Panc1 (cell line): ENCODE data around the gene HES4. TPM values are rescaled to one million over a fixed set of nuclear protein-coding genes. Genes with fewer than 3 reads are reported as not detected.

ENCODE experiments used
- ATAC-seq: fragments of 200-7000 bp; cut with Tn5 transposase; 2 replicates; pipeline ENCODE4 v1.9.1; 2020; ENCODE audit warnings: mild to moderate bottlenecking, moderate library complexity
- BruUV-seq: library from RNA; stranded (reverse); fragments of 400-500 nt; replicated peaks from 2 replicates; lab custom pipeline; 2021; lab: Mats Ljungman, UMichigan
- CTCF ChIA-PET: fragments of 300-600 bp; sonication (Branson Sonifier 250); formaldehyde crosslinking; loops from one replicate; lab custom pipeline; 2022; ENCODE audit warnings: antibody characterized with exemption; lab: Charles Lee
- POLR2A ChIA-PET: fragments of 300-600 bp; sonication (Branson Sonifier 250); formaldehyde crosslinking; loops from one replicate; lab custom pipeline; 2022; ENCODE audit warnings: antibody characterized with exemption; lab: Charles Lee
- DNase-seq: peaks from one replicate; pipeline ENCODE4 v3.0.0-alpha.2; 2010; ENCODE audit warnings: low read depth, low spot score
- H3K27ac ChIP-seq: 2 replicates; pipeline ENCODE4 v1.5.1; 2011; ENCODE audit warnings: mild to moderate bottlenecking, low read length, inconsistent platforms
- H3K27me3 ChIP-seq: fragments of 200-500 bp; sonication (Bioruptor generic); 2 replicates; pipeline ENCODE4 v1.6.0; 2014; ENCODE audit warnings: low read length, inconsistent platforms; ENCODE audit not compliant: control insufficient read depth, insufficient read depth
- H3K36me3 ChIP-seq: fragments of 200-500 bp; sonication (Bioruptor generic); 2 replicates; pipeline ENCODE4 v1.5.1; 2014; ENCODE audit warnings: inconsistent platforms, mild to moderate bottlenecking, low read length, moderate library complexity; ENCODE audit not compliant: control insufficient read depth, insufficient read depth
- H3K4me1 ChIP-seq: 2 replicates; pipeline ENCODE4 v1.5.1; 2011; ENCODE audit warnings: inconsistent platforms, mild to moderate bottlenecking, low read length, moderate library complexity; ENCODE audit not compliant: control insufficient read depth, insufficient read depth
- H3K4me3 ChIP-seq, 2 experiments: 2 replicates each; pipeline ENCODE4 v1.5.1; 2011 to 2012; ENCODE audit warnings: low read depth in 2 of 2, low read length in 2 of 2, mild to moderate bottlenecking in 2 of 2, inconsistent platforms in 1 of 2, moderate library complexity in 1 of 2
- H3K9me3 ChIP-seq: fragments of 200-500 bp; sonication (Bioruptor generic); 2 replicates; pipeline ENCODE4 v1.5.1; 2014; ENCODE audit warnings: low read depth, mild to moderate bottlenecking, inconsistent platforms, low read length, moderate library complexity; ENCODE audit not compliant: control insufficient read depth, insufficient read depth
- POLR2AphosphoS5 ChIP-seq: IDR thresholded peaks from 2 replicates; pipeline ENCODE4 v1.6.1; 2012; ENCODE audit warnings: mild to moderate bottlenecking, low read depth, low read length, moderate library complexity
- SIN3A ChIP-seq: IDR thresholded peaks from 2 replicates; pipeline ENCODE4 v1.6.1; 2012; ENCODE audit warnings: low read depth, mild to moderate bottlenecking, low read length, moderate library complexity, borderline replicate concordance; ENCODE audit not compliant: insufficient read depth
- TCF7L2 ChIP-seq: IDR thresholded peaks from 2 replicates; pipeline ENCODE4 v1.6.1; 2011; ENCODE audit warnings: mild to moderate bottlenecking, low read depth, low read length, inconsistent platforms
- in situ Hi-C: cut with HindIII; loops from 2 replicates; pipeline ENCODE4 v1.10.0; 2016; ENCODE audit warnings: low sequenced_read_pairs, low pct_unique_long_range_greater_than_20kb
- intact Hi-C: fragments of 100-400 bp; cut with micrococcal nuclease; formaldehyde crosslinking; loops from one replicate; pipeline ENCODE4 v1.10.0; 2022; ENCODE audit not compliant: unreplicated experiment
- total RNA-seq: library from RNA; stranded (reverse); gene quantifications from one replicate; pipeline ENCODE4 v1.2.1, GENCODE V29; 2021; ENCODE audit not compliant: unreplicated experiment
- TF ChIP-seq, protein P1 (sequence below): fragments of 450-650 bp; IDR thresholded peaks from 2 replicates; pipeline ENCODE4 v1.5.1; 2017; ENCODE audit warnings: mild to moderate bottlenecking
- TF ChIP-seq, protein P2 (sequence below), 2 experiments: IDR thresholded peaks; 2 replicates each; pipeline ENCODE4 v1.6.1; 2011 to 2012; ENCODE audit warnings: low read depth in 2 of 2, control low read depth in 1 of 2, low read length in 1 of 2, mild to moderate bottlenecking in 1 of 2, moderate library complexity in 1 of 2; ENCODE audit not compliant: insufficient read depth in 1 of 2

The HES4 gene
- total RNA-seq, 1 experiment from 2014 or later, result 74.2 TPM

DNA sequence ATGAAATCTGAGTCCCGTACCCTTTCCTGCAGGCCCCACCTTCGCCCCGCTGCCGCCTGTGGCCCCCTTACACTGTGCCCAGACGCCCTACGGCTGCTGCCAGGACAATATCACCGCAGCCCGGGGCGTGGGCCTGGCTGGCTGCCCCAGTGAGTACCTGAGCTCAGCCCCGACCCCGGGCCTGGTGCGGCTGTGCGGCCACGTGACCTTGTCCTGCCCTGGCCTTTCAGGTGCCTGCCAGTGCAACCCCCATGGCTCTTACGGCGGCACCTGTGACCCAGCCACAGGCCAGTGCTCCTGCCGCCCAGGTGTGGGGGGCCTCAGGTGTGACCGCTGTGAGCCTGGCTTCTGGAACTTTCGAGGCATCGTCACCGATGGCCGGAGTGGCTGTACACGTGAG lies 45.2 kb upstream of the HES4 start:
- Histone ChIP-seq H3K4me1 (peaks cover 1% of the 10 kb centered on the region; the same call in 1 of the 2 replicates), H3K4me3 (no peak overlapping the region), H3K36me3 (no peaks in the 10 kb centered on the region), H3K27ac (no peak overlapping the region), H3K9me3 (no peaks in the 10 kb centered on the region), H3K27me3 (no peaks in the 10 kb centered on the region)
- TF ChIP-seq SIN3A, result no peak
- TF ChIP-seq, protein P1, sequence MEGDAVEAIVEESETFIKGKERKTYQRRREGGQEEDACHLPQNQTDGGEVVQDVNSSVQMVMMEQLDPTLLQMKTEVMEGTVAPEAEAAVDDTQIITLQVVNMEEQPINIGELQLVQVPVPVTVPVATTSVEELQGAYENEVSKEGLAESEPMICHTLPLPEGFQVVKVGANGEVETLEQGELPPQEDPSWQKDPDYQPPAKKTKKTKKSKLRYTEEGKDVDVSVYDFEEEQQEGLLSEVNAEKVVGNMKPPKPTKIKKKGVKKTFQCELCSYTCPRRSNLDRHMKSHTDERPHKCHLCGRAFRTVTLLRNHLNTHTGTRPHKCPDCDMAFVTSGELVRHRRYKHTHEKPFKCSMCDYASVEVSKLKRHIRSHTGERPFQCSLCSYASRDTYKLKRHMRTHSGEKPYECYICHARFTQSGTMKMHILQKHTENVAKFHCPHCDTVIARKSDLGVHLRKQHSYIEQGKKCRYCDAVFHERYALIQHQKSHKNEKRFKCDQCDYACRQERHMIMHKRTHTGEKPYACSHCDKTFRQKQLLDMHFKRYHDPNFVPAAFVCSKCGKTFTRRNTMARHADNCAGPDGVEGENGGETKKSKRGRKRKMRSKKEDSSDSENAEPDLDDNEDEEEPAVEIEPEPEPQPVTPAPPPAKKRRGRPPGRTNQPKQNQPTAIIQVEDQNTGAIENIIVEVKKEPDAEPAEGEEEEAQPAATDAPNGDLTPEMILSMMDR, result no peak
- no peak for TF ChIP-seq TCF7L2
- no peak for TF ChIP-seq POLR2AphosphoS5
- TF ChIP-seq, protein P2, sequence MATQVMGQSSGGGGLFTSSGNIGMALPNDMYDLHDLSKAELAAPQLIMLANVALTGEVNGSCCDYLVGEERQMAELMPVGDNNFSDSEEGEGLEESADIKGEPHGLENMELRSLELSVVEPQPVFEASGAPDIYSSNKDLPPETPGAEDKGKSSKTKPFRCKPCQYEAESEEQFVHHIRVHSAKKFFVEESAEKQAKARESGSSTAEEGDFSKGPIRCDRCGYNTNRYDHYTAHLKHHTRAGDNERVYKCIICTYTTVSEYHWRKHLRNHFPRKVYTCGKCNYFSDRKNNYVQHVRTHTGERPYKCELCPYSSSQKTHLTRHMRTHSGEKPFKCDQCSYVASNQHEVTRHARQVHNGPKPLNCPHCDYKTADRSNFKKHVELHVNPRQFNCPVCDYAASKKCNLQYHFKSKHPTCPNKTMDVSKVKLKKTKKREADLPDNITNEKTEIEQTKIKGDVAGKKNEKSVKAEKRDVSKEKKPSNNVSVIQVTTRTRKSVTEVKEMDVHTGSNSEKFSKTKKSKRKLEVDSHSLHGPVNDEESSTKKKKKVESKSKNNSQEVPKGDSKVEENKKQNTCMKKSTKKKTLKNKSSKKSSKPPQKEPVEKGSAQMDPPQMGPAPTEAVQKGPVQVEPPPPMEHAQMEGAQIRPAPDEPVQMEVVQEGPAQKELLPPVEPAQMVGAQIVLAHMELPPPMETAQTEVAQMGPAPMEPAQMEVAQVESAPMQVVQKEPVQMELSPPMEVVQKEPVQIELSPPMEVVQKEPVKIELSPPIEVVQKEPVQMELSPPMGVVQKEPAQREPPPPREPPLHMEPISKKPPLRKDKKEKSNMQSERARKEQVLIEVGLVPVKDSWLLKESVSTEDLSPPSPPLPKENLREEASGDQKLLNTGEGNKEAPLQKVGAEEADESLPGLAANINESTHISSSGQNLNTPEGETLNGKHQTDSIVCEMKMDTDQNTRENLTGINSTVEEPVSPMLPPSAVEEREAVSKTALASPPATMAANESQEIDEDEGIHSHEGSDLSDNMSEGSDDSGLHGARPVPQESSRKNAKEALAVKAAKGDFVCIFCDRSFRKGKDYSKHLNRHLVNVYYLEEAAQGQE (IDR thresholded peaks at IDR 0.05; ENCODE audit: insufficient read depth in 1 of 2, low read depth in 2 of 2, low read length in 1 of 2), result no peak
- ATAC-seq (no peak), DNase-seq (no peak)
- in situ Hi-C loops, result no loop called here
- intact Hi-C loops, result no loop called here
- BruUV-seq, result no TSS peak
- POLR2A ChIA-PET, result no interaction called here
- CTCF ChIA-PET, result no interaction called here

DNA sequence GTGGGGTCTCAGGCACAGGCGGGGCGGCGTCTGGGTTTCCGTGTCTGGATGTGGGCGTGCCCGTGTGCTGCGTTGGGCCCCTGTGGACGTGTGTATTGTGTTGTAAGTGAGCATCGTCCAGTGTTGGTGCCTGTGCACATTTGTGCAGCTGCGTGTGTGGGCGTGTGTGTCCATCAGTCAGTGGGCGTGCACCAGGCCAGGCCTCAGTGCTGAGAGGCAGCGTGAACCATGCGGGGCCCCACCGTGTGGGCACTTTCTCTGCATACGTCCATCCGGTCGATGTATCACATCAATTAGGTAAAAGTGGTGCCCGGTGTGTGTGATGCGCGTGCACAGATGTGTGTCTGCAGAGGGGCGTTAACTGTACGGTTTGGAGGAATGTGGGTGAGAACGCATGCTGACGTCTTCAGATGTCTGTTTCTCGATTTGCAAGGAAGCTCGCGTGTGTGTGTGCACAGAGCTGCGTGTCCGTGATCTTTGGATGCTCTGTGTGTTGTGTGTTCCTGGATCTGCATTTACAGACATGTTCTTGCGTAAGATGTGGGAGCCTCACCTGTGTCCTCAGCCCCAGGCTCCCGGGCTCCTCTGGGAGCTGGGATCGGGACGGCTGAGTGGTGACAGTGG lies 44.7 kb upstream of the HES4 start:
- BruUV-seq, result no TSS peak
- H3K4me3 ChIP-seq, result no peak overlapping the region
- ATAC-seq (no peak), DNase-seq (no peak)
- ChIA-PET POLR2A (no interaction called here), CTCF (no interaction called here)
- H3K27me3 ChIP-seq, result no peaks in the 10 kb centered on the region
- in situ Hi-C loops (no loop called here), intact Hi-C loops (no loop called here)
- no peaks in the 10 kb centered on the region for H3K9me3 ChIP-seq
- no peak for TF ChIP-seq SIN3A
- TF ChIP-seq, protein P2 (IDR thresholded peaks at IDR 0.05; ENCODE audit: insufficient read depth in 1 of 2, low read depth in 2 of 2, low read length in 1 of 2), result no peak
- TF ChIP-seq POLR2AphosphoS5, result no peak
- TF ChIP-seq, protein P1, result no peak
- TF ChIP-seq TCF7L2, result no peak
- no peak overlapping the region for H3K27ac ChIP-seq
- H3K36me3 ChIP-seq, result no peaks in the 10 kb centered on the region
- peaks cover 4% of the 10 kb centered on the region; the same call in 1 of the 2 replicates for H3K4me1 ChIP-seq
